ENCODE measurements around the gene STING1.

Gene STING1

DNA sequence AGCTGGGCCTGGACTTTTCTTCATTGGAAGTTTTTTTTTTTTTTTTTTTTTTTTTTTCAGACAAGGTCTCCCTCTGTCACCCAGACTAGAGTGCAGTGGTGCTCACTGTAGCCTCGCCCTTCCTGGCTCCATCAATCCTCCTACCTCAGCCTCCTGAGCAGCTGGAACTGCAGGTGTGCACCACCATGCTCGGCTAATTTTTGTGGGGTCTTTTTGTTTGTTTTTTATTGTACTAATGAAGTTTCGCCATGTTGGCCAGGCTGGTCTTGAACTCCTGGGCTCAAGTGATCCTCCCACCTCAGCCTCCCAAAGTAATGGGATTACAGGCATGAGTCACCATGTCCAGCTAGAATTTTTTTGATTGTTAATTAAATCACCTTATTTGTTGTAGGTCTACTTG is 46.9 kb downstream of the STING1 start:
- no peak for DNase-seq

- no peak for DNase-seq
Observed at GRCh38 chr5:139431706-139432105, 50.9 kb downstream of the STING1 start.

GRCh38 chr5:139430015-139430414 is 52.5 kb downstream of the STING1 start:
- no peak for DNase-seq

DNA sequence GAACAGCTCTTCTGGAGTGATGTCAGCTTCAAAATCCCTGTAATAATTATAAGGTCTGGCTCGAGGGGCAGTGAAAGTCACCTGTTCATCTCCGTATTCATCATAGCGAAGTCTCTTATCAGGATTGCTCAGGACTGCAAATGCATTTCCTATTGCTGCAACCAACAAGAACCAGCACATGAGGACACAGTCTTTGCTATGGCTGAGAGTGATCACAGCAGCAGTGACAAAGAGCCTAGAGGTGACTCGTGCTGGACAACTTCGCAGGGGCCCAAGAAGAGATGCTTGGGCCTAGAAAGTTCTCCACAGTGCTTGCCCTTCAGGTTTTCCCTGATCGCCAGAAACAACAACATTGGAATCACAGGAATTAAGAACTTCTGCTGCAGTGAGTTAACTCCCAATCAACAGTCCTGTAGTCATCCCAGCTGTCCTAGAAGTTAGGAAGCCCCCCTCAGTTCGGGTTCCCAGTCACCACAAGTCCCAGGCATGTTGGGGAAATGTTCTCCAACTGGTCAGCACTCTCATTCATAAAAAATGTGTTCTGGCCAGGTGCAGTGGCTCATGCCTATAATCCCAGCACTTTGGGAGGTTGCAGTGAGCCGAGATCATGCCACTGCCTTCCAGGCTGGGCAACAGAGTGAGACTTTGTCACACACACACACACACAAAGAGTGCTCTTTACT is 56.2 kb downstream of the STING1 start:
- DNase-seq, result no peak

All from inflammatory macrophage treated with lipopolysaccharide for 1 hour (primary cell).